HUES6 (cell line): ENCODE measurements around the gene EMILIN2.

Source experiments
- H3K27ac ChIP-seq: 2 replicates; pipeline ENCODE4 v1.7.0; 2013; ENCODE audit warnings: low read depth, mild to moderate bottlenecking, low read length, inconsistent platforms
- H3K27me3 ChIP-seq: 2 replicates; pipeline ENCODE4 v1.6.1; 2013; ENCODE audit warnings: low read length; ENCODE audit not compliant: control insufficient read depth, insufficient read depth
- H3K36me3 ChIP-seq: 2 replicates; pipeline ENCODE4 v1.6.1; 2013; ENCODE audit warnings: low read length; ENCODE audit not compliant: control insufficient read depth, insufficient read depth
- H3K4me1 ChIP-seq: 2 replicates; pipeline ENCODE4 v1.6.1; 2013; ENCODE audit warnings: low read length; ENCODE audit not compliant: control insufficient read depth, insufficient read depth
- H3K4me3 ChIP-seq: 2 replicates; pipeline ENCODE4 v1.5.1; 2013; ENCODE audit warnings: low read depth, low read length
- H3K9ac ChIP-seq: one replicate; pipeline ENCODE4 v1.6.1; 2013; ENCODE audit warnings: mild to moderate bottlenecking, low read length
- H3K9me3 ChIP-seq: 2 replicates; pipeline ENCODE4 v1.6.1; 2013; ENCODE audit warnings: low read depth, low read length; ENCODE audit not compliant: control insufficient read depth, insufficient read depth

EMILIN2 gene

GRCh38 chr18:2959341-2959740 is 112.5 kb downstream of the EMILIN2 start:
- Histone ChIP-seq H3K9ac (no peak overlapping the region), H3K27ac (no peak overlapping the region), H3K27me3 (no peaks in the 10 kb centered on the region), H3K9me3 (no peaks in the 10 kb centered on the region), H3K36me3 (peaks cover 12% of the 10 kb centered on the region), H3K4me1 (peaks cover 6% of the 10 kb centered on the region; the same call in 1 of the 2 replicates), H3K4me3 (no peak overlapping the region)

GRCh38 chr18:2960983-2961696 is 114.3 kb downstream of the EMILIN2 start:
- Histone ChIP-seq H3K4me1 (peaks cover 6% of the 10 kb centered on the region; the same call in 1 of the 2 replicates), H3K9me3 (no peaks in the 10 kb centered on the region), H3K27me3 (no peaks in the 10 kb centered on the region), H3K27ac (no peak overlapping the region), H3K9ac (no peak overlapping the region), H3K4me3 (no peak overlapping the region), H3K36me3 (peaks cover 2% of the 10 kb centered on the region; the same call in 1 of the 2 replicates)

GRCh38 chr18:2961821-2962220 is 115.0 kb downstream of the EMILIN2 start:
- no peaks in the 10 kb centered on the region for H3K36me3 ChIP-seq
- no peaks in the 10 kb centered on the region for H3K27me3 ChIP-seq
- no peaks in the 10 kb centered on the region for H3K9me3 ChIP-seq
- no peak overlapping the region for H3K27ac ChIP-seq
- no peak overlapping the region for H3K4me3 ChIP-seq
- no peak overlapping the region for H3K9ac ChIP-seq
- peaks cover 6% of the 10 kb centered on the region; the same call in 1 of the 2 replicates for H3K4me1 ChIP-seq

GRCh38 chr18:2963048-2963447 is 116.2 kb downstream of the EMILIN2 start:
- H3K36me3 ChIP-seq, result no peaks in the 10 kb centered on the region
- no peaks in the 10 kb centered on the region for H3K27me3 ChIP-seq
- no peak overlapping the region for H3K27ac ChIP-seq
- H3K4me3 ChIP-seq, result no peak overlapping the region
- peaks cover 14% of the 10 kb centered on the region for H3K4me1 ChIP-seq
- H3K9ac ChIP-seq, result no peak overlapping the region
- no peaks in the 10 kb centered on the region for H3K9me3 ChIP-seq

GRCh38 chr18:2964361-2965010 is 117.7 kb downstream of the EMILIN2 start:
- no peak overlapping the region for H3K9ac ChIP-seq
- H3K36me3 ChIP-seq, result no peaks in the 10 kb centered on the region
- H3K4me1 ChIP-seq, result peaks cover 28% of the 10 kb centered on the region
- no peaks in the 10 kb centered on the region for H3K27me3 ChIP-seq
- no peaks in the 10 kb centered on the region for H3K9me3 ChIP-seq
- H3K4me3 ChIP-seq, result no peak overlapping the region
- no peak overlapping the region for H3K27ac ChIP-seq
